Measurements from ENCODE around the gene RXRG. TPM values are rescaled to one million over a fixed set of nuclear protein-coding genes. Genes with fewer than 3 reads are reported as not detected.

The RXRG gene
- polyA plus RNA-seq, 1 of the 3 experiments (the other 2 are of a cell fraction): not detected

DNA sequence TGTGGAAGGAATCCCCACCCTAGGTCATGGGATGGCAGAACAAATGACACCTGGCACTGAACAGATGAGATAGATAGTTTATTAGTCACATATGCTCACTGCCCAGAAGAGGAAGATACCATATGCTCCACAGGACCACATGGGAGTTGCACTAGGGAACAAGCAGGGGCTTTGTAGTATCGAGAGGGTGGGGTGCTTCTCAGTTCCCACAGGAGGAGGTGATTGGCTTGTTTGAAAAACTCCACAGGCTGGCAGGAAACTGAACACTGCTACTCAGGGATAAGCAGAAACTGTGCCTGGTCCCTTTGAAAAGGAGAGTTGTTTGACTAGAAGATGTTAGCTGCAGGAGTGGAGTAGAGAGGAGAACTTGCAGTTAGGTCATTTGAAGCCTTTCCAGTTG is 31.9 kb upstream of the RXRG start (continued):
- no peak for TF ChIP-seq TAF1 (IDR thresholded peaks at IDR 0.05; ENCODE audit: borderline replicate concordance, low read depth, low read length)
- TF ChIP-seq RCOR1 (IDR thresholded peaks at IDR 0.05; ENCODE audit: low read length): no peak
- no peak for TF ChIP-seq FOSL2 (IDR thresholded peaks at IDR 0.05; ENCODE audit: borderline replicate concordance, low read depth)
- TF ChIP-seq GABPA (IDR thresholded peaks at IDR 0.05; ENCODE audit: low read depth): no peak
- TF ChIP-seq, protein P1, sequence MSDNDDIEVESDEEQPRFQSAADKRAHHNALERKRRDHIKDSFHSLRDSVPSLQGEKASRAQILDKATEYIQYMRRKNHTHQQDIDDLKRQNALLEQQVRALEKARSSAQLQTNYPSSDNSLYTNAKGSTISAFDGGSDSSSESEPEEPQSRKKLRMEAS (IDR thresholded peaks at IDR 0.05; ENCODE audit: low read depth): no peak
- no peak for TF ChIP-seq ELF1 (IDR thresholded peaks at IDR 0.05)
- TF ChIP-seq EP300 (IDR thresholded peaks at IDR 0.05; ENCODE audit: borderline replicate concordance in 1 of 2, low read depth in 1 of 2, low read length in 1 of 2): no peak
- no peak for TF ChIP-seq MEF2A (IDR thresholded peaks at IDR 0.05; ENCODE audit: borderline replicate concordance, low read depth)

DNA sequence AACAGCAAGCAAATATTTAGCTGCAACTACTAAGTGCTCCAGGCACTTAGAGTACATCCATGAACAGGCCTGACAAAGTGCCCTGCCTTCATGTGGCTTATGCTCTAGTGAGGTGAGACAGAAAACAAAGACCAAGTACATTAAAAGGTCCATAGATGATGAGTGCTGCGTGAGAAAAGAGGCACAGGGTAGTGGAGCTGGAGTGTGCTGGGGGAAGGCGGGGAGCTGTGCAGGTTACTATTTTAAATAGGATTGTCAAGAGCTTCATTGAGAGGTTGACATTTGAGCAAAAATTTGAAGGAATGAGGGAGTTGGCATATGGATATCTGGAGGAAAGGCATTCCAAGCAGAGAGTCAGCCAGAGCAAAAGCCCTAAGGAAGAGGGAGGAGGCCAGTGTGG is 29.3 kb upstream of the RXRG start:
- 10% methylated on average over 2 of the region's 2 CpGs for WGBS (ENCODE audit: low lambda C conversion rate)
- Histone ChIP-seq H3K9me2 (no peaks in the 10 kb centered on the region), H3K27ac (ENCODE audit: low read depth in 2 of 2, low read length in 1 of 2) (no peak overlapping the region), H3K9ac (no peak overlapping the region), H3K4me3 (ENCODE audit: low read depth in 2 of 2, low read length in 1 of 2) (no peak overlapping the region), H3K79me2 (ENCODE audit: insufficient read depth) (no peaks in the 10 kb centered on the region), H3K27me3 (ENCODE audit: insufficient read depth) (no peaks in the 10 kb centered on the region), H3K4me2 (no peak overlapping the region), H3F3A (replicated peaks; ENCODE audit: insufficient read depth) (no peaks in the 10 kb centered on the region), H3K36me3 (replicated peaks in 1 of 2; ENCODE audit: control insufficient read depth in 1 of 2, insufficient read depth in 2 of 2, low read length in 1 of 2) (no peaks in the 10 kb centered on the region), H3K4me1 (ENCODE audit: control insufficient read depth in 1 of 2, insufficient read depth in 2 of 2, low read depth in 1 of 2, low read length in 1 of 2) (no peaks in the 10 kb centered on the region), H3K9me3 (no peaks in the 10 kb centered on the region), H4K20me1 (ENCODE audit: insufficient read depth) (no peaks in the 10 kb centered on the region), H2AFZ (ENCODE audit: low read depth) (no peak overlapping the region)
- DNase-seq: no peak
- ChIA-PET CTCF (interaction anchor here (1.0 to 1.3 kb wide), 2 partner anchors 12 to 81 kb away, joined by 3 to 4 read pairs; no protein-coding TSS in a partner anchor), POLR2A (no interaction called here)
- no peak for TF ChIP-seq FOXM1 (IDR thresholded peaks at IDR 0.05; ENCODE audit: low read depth)
- TF ChIP-seq FOXJ3 (CRISPR knock-in tag; IDR thresholded peaks at IDR 0.05): no peak
- TF ChIP-seq SMC3 (IDR thresholded peaks at IDR 0.05; ENCODE audit: low read depth, low read length): no peak
- TF ChIP-seq, protein P2, sequence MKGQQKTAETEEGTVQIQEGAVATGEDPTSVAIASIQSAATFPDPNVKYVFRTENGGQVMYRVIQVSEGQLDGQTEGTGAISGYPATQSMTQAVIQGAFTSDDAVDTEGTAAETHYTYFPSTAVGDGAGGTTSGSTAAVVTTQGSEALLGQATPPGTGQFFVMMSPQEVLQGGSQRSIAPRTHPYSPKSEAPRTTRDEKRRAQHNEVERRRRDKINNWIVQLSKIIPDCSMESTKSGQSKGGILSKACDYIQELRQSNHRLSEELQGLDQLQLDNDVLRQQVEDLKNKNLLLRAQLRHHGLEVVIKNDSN (IDR thresholded peaks at IDR 0.05; ENCODE audit: borderline replicate concordance, low read depth): no peak
- TF ChIP-seq JUND (IDR thresholded peaks at IDR 0.05): no peak
- TF ChIP-seq, protein P3, sequence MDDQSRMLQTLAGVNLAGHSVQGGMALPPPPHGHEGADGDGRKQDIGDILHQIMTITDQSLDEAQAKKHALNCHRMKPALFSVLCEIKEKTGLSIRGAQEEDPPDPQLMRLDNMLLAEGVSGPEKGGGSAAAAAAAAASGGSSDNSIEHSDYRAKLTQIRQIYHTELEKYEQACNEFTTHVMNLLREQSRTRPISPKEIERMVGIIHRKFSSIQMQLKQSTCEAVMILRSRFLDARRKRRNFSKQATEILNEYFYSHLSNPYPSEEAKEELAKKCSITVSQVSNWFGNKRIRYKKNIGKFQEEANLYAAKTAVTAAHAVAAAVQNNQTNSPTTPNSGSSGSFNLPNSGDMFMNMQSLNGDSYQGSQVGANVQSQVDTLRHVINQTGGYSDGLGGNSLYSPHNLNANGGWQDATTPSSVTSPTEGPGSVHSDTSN (IDR thresholded peaks at IDR 0.05): no peak

DNA sequence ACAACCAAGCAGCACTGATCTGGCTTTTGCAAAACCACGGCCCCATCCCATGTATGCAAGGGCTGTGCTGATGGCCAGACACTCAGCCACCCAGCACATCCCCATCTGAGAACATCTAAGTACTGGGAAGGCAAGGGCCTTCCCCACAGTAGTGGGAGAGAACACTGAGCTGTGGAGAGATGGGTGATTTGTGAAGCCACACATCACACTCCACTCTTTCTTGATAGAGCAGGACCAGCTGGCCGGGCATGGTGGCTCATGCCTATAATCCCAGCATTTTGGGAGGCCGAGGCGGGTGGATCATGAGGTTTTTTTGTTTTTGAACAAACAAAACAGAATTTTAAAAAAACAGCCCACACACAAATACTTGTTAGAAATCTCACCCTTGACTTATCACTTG is 28.2 kb upstream of the RXRG start:
- Histone ChIP-seq H3K79me2 (ENCODE audit: insufficient read depth) (no peaks in the 10 kb centered on the region), H3K27ac (ENCODE audit: low read depth in 2 of 2, low read length in 1 of 2) (no peak overlapping the region), H3K36me3 (replicated peaks in 1 of 2; ENCODE audit: control insufficient read depth in 1 of 2, insufficient read depth in 2 of 2, low read length in 1 of 2) (no peaks in the 10 kb centered on the region), H4K20me1 (ENCODE audit: insufficient read depth) (no peaks in the 10 kb centered on the region), H2AFZ (ENCODE audit: low read depth) (no peak overlapping the region), H3F3A (replicated peaks; ENCODE audit: insufficient read depth) (no peaks in the 10 kb centered on the region), H3K4me3 (ENCODE audit: low read depth in 2 of 2, low read length in 1 of 2) (no peak overlapping the region), H3K9me2 (no peaks in the 10 kb centered on the region), H3K4me1 (ENCODE audit: control insufficient read depth in 1 of 2, insufficient read depth in 2 of 2, low read depth in 1 of 2, low read length in 1 of 2) (no peaks in the 10 kb centered on the region), H3K9me3 (no peaks in the 10 kb centered on the region), H3K9ac (no peak overlapping the region), H3K4me2 (no peak overlapping the region), H3K27me3 (ENCODE audit: insufficient read depth) (no peaks in the 10 kb centered on the region)
- TF ChIP-seq RXRA (IDR thresholded peaks at IDR 0.05; ENCODE audit: borderline replicate concordance, low read depth): no peak
- no peak for TF ChIP-seq JUND (IDR thresholded peaks at IDR 0.05)
- TF ChIP-seq, protein P2 (IDR thresholded peaks at IDR 0.05; ENCODE audit: borderline replicate concordance, low read depth): no peak
- TF ChIP-seq NRF1 (IDR thresholded peaks at IDR 0.05; ENCODE audit: low read depth, low read length): no peak
- no peak for TF ChIP-seq TCF12 (IDR thresholded peaks at IDR 0.05)
- TF ChIP-seq MXI1 (IDR thresholded peaks at IDR 0.05; ENCODE audit: low read depth, low read length): no peak
- TF ChIP-seq, protein P4, sequence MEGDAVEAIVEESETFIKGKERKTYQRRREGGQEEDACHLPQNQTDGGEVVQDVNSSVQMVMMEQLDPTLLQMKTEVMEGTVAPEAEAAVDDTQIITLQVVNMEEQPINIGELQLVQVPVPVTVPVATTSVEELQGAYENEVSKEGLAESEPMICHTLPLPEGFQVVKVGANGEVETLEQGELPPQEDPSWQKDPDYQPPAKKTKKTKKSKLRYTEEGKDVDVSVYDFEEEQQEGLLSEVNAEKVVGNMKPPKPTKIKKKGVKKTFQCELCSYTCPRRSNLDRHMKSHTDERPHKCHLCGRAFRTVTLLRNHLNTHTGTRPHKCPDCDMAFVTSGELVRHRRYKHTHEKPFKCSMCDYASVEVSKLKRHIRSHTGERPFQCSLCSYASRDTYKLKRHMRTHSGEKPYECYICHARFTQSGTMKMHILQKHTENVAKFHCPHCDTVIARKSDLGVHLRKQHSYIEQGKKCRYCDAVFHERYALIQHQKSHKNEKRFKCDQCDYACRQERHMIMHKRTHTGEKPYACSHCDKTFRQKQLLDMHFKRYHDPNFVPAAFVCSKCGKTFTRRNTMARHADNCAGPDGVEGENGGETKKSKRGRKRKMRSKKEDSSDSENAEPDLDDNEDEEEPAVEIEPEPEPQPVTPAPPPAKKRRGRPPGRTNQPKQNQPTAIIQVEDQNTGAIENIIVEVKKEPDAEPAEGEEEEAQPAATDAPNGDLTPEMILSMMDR (IDR thresholded peaks at IDR 0.05): no peak
- TF ChIP-seq FOXM1 (IDR thresholded peaks at IDR 0.05; ENCODE audit: low read depth): no peak
- no peak for TF ChIP-seq POLR2AphosphoS5 (IDR thresholded peaks at IDR 0.05; ENCODE audit: low read depth, low read length)
- no peak for TF ChIP-seq RCOR1 (IDR thresholded peaks at IDR 0.05; ENCODE audit: low read length)
- TF ChIP-seq RFX5 (IDR thresholded peaks at IDR 0.05; ENCODE audit: low read length): no peak
- no peak for TF ChIP-seq RAD21 (IDR thresholded peaks at IDR 0.05; ENCODE audit: low read length)
- DNase-seq: no peak
- POLR2A ChIA-PET: no interaction called here
- CTCF ChIA-PET: interaction anchor here (1.3 kb wide), 1 partner anchor 80 kb away, joined by 4 read pairs; no protein-coding TSS in a partner anchor
- 29% methylated on average over 4 of the region's 4 CpGs for WGBS (ENCODE audit: low lambda C conversion rate)
